ENCODE results near the gene HRC.

DNA sequence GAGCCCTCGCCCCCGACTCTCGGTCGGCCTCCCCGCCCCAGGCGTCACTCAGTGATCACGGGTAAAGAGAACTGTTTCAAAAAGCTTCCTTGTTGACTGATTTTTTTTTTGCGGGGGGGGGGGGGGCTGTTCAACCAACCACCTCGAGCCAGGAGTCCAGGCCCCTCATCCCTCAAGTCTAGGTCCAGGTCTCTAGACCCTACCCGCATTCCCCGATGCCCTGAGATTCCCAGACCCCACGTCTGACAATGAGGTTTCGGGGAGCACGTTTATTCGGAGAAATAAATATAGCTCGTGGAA is 4.3 kb downstream of the HRC start:
- TF ChIP-seq, protein P1, sequence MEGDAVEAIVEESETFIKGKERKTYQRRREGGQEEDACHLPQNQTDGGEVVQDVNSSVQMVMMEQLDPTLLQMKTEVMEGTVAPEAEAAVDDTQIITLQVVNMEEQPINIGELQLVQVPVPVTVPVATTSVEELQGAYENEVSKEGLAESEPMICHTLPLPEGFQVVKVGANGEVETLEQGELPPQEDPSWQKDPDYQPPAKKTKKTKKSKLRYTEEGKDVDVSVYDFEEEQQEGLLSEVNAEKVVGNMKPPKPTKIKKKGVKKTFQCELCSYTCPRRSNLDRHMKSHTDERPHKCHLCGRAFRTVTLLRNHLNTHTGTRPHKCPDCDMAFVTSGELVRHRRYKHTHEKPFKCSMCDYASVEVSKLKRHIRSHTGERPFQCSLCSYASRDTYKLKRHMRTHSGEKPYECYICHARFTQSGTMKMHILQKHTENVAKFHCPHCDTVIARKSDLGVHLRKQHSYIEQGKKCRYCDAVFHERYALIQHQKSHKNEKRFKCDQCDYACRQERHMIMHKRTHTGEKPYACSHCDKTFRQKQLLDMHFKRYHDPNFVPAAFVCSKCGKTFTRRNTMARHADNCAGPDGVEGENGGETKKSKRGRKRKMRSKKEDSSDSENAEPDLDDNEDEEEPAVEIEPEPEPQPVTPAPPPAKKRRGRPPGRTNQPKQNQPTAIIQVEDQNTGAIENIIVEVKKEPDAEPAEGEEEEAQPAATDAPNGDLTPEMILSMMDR (IDR thresholded peaks at IDR 0.05): no peak
- TF ChIP-seq POLR2AphosphoS5 (IDR thresholded peaks at IDR 0.05; ENCODE audit: low read depth, low read length): no peak
